Body of pancreas (tissue), 4 donors: Measurements from ENCODE around the gene ARHGAP26. TPM values are rescaled to one million over a fixed set of nuclear protein-coding genes. Genes with fewer than 3 reads are reported as not detected.

Source experiments
- ATAC-seq: fragments of 150-250 bp; one replicate; pipeline ENCODE4 v1.9.1; 2016
- DNase-seq, 4 donors: peaks; one replicate each; pipeline ENCODE4 v3.0.0-alpha.2; 2019
- H3K27ac ChIP-seq, 4 donors: fragments of 200-600 bp; sonication (generic); 1 replicate in 3 of 4; 2 replicates in 1 of 4; pipeline versions ENCODE4 v1.5.1 to v1.6.1; 2016 to 2019; ENCODE audit warnings: mild to moderate bottlenecking in 1 of 4, mixed read lengths in 1 of 4, moderate library complexity in 1 of 4
- H3K27me3 ChIP-seq, 2 donors: fragments of 200-600 bp; sonication (generic); one replicate each; pipeline ENCODE4 v1.6.0; 2016; ENCODE audit warnings: mild to moderate bottlenecking in 1 of 2
- H3K36me3 ChIP-seq, 2 donors: fragments of 200-600 bp; sonication (generic); replicated peaks in 1 of 2; 2 replicates each; pipeline ENCODE4 v1.5.1; 2016; ENCODE audit warnings: low read depth in 2 of 2; ENCODE audit not compliant: insufficient read depth in 1 of 2
- H3K4me1 ChIP-seq: fragments of 200-600 bp; sonication (generic); one replicate; pipeline ENCODE4 v1.6.0; 2016
- H3K4me3 ChIP-seq, 2 donors: fragments of 200-600 bp; sonication (generic); 1 replicate in 1 of 2; 2 replicates in 1 of 2; pipeline ENCODE4 v1.5.1; 2016 to 2019
- H3K9me3 ChIP-seq, 3 donors: fragments of 200-600 bp; sonication (generic); 1 replicate in 2 of 3; 2 replicates in 1 of 3; pipeline ENCODE4 v1.5.1; 2016
- POLR2A ChIP-seq, 3 donors: fragments of 450-650 bp; IDR thresholded peaks; one replicate each; pipeline ENCODE4 v1.6.1; 2016; ENCODE audit warnings: antibody characterized with exemption in 3 of 3, mild to moderate bottlenecking in 2 of 3
- WGBS, 2 donors: methylation state at CpG; one replicate each; pipeline ENCODE4 v1.1.5; 2017; 5-methylcytosine and 5-hydroxymethylcytosine counted together
- intact Hi-C: fragments of 100-400 bp; cut with DNase I; formaldehyde crosslinking; loops from one replicate; pipeline ENCODE4 v1.15.1; 2023
- total RNA-seq, 2 donors: library from RNA; depleted of rRNA; stranded (reverse); fragments of >200 nt; gene quantifications; one replicate each; pipeline ENCODE4 v1.1.0, GENCODE V29; 2016
- TF ChIP-seq, protein P1 (sequence below), 7 experiments: fragments of 450-650 bp in 4 of 7; fragments of 200-600 bp in 3 of 7; sonication (generic) in 3 of 7; IDR thresholded peaks; one replicate each; pipeline ENCODE4 v1.5.1; 2016 to 2019; ENCODE audit warnings: antibody characterized with exemption in 7 of 7

Gene ARHGAP26
- total RNA-seq, 2 donors from 2014 or later = 12.5 to 14.2 TPM

DNA sequence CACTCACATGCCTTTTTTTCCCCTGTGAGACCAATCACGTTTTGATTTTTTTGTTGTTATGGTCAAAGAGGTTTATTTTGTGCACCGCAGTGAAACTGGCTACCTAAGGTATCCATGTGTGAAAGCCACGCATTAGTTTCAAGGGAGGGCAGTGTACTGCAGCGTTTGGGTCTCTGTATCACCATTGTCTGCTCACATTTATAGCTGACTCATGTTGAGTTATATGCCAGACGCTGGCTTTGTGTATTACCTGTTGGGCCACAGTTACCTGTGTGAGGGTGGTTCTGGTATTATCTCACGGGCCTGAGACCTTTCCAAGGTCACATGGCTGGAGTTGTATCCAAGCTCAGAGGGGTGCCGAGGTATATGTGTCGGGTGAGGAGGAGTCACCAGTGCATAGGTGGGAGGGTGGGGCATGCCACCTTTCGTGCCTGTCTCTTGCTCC, 75.8 kb downstream of the ARHGAP26 start:
- intact Hi-C loops = no loop called here
- H3K4me1 ChIP-seq = peaks cover 15% of the 10 kb centered on the region

DNA sequence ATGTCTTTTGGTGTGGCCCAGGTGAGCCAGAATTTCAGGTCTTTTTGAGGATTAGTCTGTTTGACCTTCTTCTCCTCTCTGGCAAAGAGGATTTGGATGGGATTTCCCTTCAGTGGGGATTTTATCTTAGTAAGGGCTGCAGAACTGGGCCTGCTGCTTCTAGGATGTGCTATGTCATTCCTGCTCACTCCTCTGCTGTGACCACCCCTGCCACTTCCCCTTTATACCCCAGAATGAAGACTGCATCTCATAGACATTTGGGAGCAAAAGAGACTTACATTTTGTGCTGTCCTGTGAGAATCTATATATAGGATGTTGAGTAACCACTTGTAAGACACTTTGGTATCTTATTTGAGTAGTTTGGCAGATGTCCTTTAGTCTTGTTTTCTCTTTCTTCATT, 76.2 kb downstream of the ARHGAP26 start:
- ATAC-seq (no peak), DNase-seq (no peak)
- Histone ChIP-seq H3K36me3 (no peaks in the 10 kb centered on the region), H3K27me3 (no peaks in the 10 kb centered on the region), H3K4me3 (no peak overlapping the region), H3K9me3 (no peaks in the 10 kb centered on the region), H3K4me1 (peaks cover 15% of the 10 kb centered on the region), H3K27ac (peak overlapping the region; percentile 25 to 62 (median 42))
- intact Hi-C loops = no loop called here
- TF ChIP-seq, protein P1, sequence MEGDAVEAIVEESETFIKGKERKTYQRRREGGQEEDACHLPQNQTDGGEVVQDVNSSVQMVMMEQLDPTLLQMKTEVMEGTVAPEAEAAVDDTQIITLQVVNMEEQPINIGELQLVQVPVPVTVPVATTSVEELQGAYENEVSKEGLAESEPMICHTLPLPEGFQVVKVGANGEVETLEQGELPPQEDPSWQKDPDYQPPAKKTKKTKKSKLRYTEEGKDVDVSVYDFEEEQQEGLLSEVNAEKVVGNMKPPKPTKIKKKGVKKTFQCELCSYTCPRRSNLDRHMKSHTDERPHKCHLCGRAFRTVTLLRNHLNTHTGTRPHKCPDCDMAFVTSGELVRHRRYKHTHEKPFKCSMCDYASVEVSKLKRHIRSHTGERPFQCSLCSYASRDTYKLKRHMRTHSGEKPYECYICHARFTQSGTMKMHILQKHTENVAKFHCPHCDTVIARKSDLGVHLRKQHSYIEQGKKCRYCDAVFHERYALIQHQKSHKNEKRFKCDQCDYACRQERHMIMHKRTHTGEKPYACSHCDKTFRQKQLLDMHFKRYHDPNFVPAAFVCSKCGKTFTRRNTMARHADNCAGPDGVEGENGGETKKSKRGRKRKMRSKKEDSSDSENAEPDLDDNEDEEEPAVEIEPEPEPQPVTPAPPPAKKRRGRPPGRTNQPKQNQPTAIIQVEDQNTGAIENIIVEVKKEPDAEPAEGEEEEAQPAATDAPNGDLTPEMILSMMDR (IDR thresholded peaks at IDR 0.05) = no peak

More for the DNA sequence above, 75.8 kb downstream of the ARHGAP26 start:
- H3K36me3 ChIP-seq = no peaks in the 10 kb centered on the region
- peak overlapping the region; percentile 25 to 62 (median 42) for H3K27ac ChIP-seq
- H3K9me3 ChIP-seq = no peaks in the 10 kb centered on the region
- DNase-seq (peak in 3 of 4 donors; percentile 30 to 47 (median 38)), ATAC-seq (peak; percentile 85)
- TF ChIP-seq, protein P1 (IDR thresholded peaks at IDR 0.05) = no peak
- WGBS, 2 donors = 26 to 28% methylated on average over 9 of the region's 9 CpGs
- H3K27me3 ChIP-seq = no peaks in the 10 kb centered on the region
- no peak overlapping the region for H3K4me3 ChIP-seq

DNA sequence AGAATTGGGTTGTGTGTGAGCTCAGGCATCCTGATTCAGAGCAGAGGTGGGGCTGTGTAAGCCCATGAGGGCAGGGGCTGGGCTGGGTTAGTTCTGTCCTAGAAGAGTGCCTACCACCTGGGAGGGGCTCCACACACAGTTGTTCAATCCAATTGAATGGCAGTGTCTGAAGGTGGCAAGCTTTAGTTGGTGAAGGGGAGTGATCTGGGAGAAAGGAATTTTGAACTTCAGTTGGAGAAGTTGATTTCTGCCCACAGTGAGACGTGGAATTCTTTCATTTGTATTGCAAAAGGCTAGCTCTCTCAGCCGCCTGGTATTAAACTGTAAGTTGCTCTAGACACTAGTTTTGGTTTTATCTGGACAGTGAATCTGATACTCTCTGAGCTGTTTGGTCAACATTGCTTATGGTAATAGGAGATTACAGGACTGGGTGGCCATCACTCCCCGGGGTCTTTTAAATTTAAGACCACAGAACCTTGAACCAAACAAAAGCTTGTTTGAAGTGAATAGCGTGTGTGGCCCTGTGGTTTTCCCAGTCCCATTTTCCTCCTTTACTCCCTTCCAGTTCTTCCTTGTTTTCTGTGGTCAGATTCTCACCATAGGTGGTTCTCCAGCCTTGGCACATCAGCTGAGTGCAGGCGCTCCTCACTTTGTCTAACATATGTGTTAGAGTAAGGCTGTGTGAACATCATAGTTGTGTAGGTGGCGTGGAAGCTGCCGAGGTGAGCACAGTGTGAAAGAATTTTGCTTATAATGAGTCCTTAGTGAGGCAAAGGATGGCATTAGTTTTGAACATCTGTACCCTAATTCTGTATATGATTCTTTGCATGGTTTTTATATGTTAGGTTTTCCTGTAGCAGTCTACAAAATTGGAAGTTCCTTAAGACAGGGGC, 78.0 kb downstream of the ARHGAP26 start:
- 93 to 95% methylated on average over 7 of the region's 7 CpGs for WGBS, 2 donors

DNA sequence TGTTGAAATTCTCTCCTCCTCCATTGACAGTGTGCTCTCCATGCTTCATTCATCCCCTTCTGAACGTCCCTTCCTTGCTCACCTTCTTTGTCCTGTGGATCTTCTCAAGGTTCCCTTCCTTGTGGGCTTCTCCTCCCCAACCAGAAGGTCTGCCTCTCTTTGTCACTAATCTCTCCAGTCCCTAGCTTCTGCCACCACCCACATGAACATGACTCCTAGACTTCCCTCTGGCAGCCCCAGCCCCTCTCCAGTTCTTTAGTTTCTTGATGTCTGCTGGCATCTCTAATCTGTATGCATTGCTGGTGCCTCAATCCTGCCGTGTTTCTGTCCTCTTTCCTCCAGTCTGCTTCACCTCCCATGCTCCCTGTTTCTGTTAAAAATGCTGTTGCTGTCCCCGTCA, 79.3 kb downstream of the ARHGAP26 start:
- Histone ChIP-seq H3K36me3 (no peaks in the 10 kb centered on the region), H3K4me1 (peaks cover 18% of the 10 kb centered on the region), H3K4me3 (no peak overlapping the region), H3K27me3 (no peaks in the 10 kb centered on the region), H3K9me3 (no peaks in the 10 kb centered on the region), H3K27ac (no peak overlapping the region)
- DNase-seq (no peak), ATAC-seq (no peak)
- intact Hi-C loops = no loop called here
- no peak for TF ChIP-seq POLR2A (IDR thresholded peaks at IDR 0.05)
- TF ChIP-seq, protein P1 (IDR thresholded peaks at IDR 0.05) = no peak
- WGBS, 2 donors = 83 to 89% methylated on average over 3 of the region's 3 CpGs

More for the DNA sequence above, 78.0 kb downstream of the ARHGAP26 start:
- intact Hi-C loops = no loop called here
- no peaks in the 10 kb centered on the region for H3K36me3 ChIP-seq
- no peak overlapping the region for H3K27ac ChIP-seq
- H3K4me3 ChIP-seq = no peak overlapping the region
- no peak for TF ChIP-seq POLR2A (IDR thresholded peaks at IDR 0.05)
- TF ChIP-seq, protein P1 (IDR thresholded peaks at IDR 0.05) = no peak
- ATAC-seq = no peak
- no peaks in the 10 kb centered on the region for H3K27me3 ChIP-seq
- no peaks in the 10 kb centered on the region for H3K9me3 ChIP-seq
- peaks cover 15% of the 10 kb centered on the region for H3K4me1 ChIP-seq
- no peak for DNase-seq
